HG03575 (cell line): ENCODE measurements around the gene ITGB7.

Experiments used
- ATAC-seq: cut with Tn5 transposase; IDR thresholded peaks from one replicate; pipeline ENCODE4 v1.9.1; 2021; ENCODE audit not compliant: unreplicated experiment, insufficient number of reproducible peaks, low FRiP score; ENCODE audit errors: extremely low read depth

The ITGB7 gene

GRCh38 chr12:53231921-53232645, 25.0 kb upstream of the ITGB7 start, which contains the start of gene RARG:
TSS of gene RARG (minus strand) at chr12:53232209. CDS start at chr12:53227545, 4,664 bp downstream.
- no peak for ATAC-seq

GRCh38 chr12:53231671-53231920, 24.5 kb upstream of the ITGB7 start:
- no peak for ATAC-seq

- ATAC-seq: no peak
Observed at GRCh38 chr12:53230108-53230845, 23.2 kb upstream of the ITGB7 start.

GRCh38 chr12:53229454-53229853, 22.4 kb upstream of the ITGB7 start:
- no peak for ATAC-seq

- ATAC-seq: no peak
Observed at GRCh38 chr12:53227836-53228235, 20.8 kb upstream of the ITGB7 start.

- no peak for ATAC-seq
Observed at GRCh38 chr12:53227341-53227740, 20.3 kb upstream of the ITGB7 start.

- ATAC-seq: no peak
Observed at GRCh38 chr12:53226815-53227214, 19.8 kb upstream of the ITGB7 start.

GRCh38 chr12:53225635-53226424, 18.8 kb upstream of the ITGB7 start:
- no peak for ATAC-seq

GRCh38 chr12:53224897-53225634, 18.0 kb upstream of the ITGB7 start:
- ATAC-seq: no peak

GRCh38 chr12:53224061-53224896, 17.2 kb upstream of the ITGB7 start:
- ATAC-seq: no peak

GRCh38 chr12:53223389-53224060, 16.5 kb upstream of the ITGB7 start:
- no peak for ATAC-seq

GRCh38 chr12:53222806-53223261, 15.8 kb upstream of the ITGB7 start:
- no peak for ATAC-seq

GRCh38 chr12:53222170-53222721, 15.2 kb upstream of the ITGB7 start:
- no peak for ATAC-seq

- ATAC-seq: no peak
Observed at GRCh38 chr12:53221203-53222080, 14.4 kb upstream of the ITGB7 start.

- no peak for ATAC-seq
Observed at GRCh38 chr12:53220694-53221202, 13.7 kb upstream of the ITGB7 start.

- ATAC-seq: no peak
Observed at GRCh38 chr12:53219956-53220693, 13.1 kb upstream of the ITGB7 start.
